H1 (cell line): Measurements from ENCODE around the gene MSMP. TPM values are rescaled to one million over a fixed set of nuclear protein-coding genes. Genes with fewer than 3 reads are reported as not detected.

ENCODE experiments used
- ASH2L ChIP-seq: fragments of 200-600, 300-600 bp; sonication (generic); IDR thresholded peaks from one replicate; pipeline ENCODE4 v1.7.1; 2017; ENCODE audit warnings: low read length
- ATF2 ChIP-seq: IDR thresholded peaks from 2 replicates; pipeline ENCODE4 v1.6.1; 2012; ENCODE audit warnings: low read length, inconsistent platforms
- CBX8 ChIP-seq: fragments of 300-800, 300-1000 bp; sonication (generic); IDR thresholded peaks from 2 replicates; pipeline ENCODE4 v1.7.1; 2016; ENCODE audit warnings: low read depth, low read length, borderline replicate concordance
- CHD1 ChIP-seq: IDR thresholded peaks from 2 replicates; pipeline ENCODE4 v1.6.1; 2012; ENCODE audit warnings: low read depth, low read length, improper control_type of control experiment
- CHD2 ChIP-seq: IDR thresholded peaks from 2 replicates; pipeline ENCODE4 v1.6.1; 2012; ENCODE audit warnings: low read length, improper control_type of control experiment
- EGR1 ChIP-seq: IDR thresholded peaks from 2 replicates; pipeline ENCODE4 v1.6.1; 2011; ENCODE audit warnings: low read depth, low read length, borderline replicate concordance
- JUN ChIP-seq: IDR thresholded peaks from 2 replicates; pipeline ENCODE4 v1.6.1; 2011; ENCODE audit warnings: low read depth, mild to moderate bottlenecking, improper control_type of control experiment, low read length
- KDM1A ChIP-seq: fragments of 200-600, 300-600 bp; sonication (generic); IDR thresholded peaks from 2 replicates; pipeline ENCODE4 v1.7.1; 2016; ENCODE audit warnings: mild to moderate bottlenecking, low read length, borderline replicate concordance
- KDM5A ChIP-seq: fragments of 200-600 bp; IDR thresholded peaks from 2 replicates; pipeline ENCODE4 v1.7.1; 2012; ENCODE audit warnings: mild to moderate bottlenecking, low read length, inconsistent platforms, mixed read lengths
- NANOG ChIP-seq: IDR thresholded peaks from 2 replicates; pipeline ENCODE4 v1.6.1; 2011; ENCODE audit warnings: low read length, low read depth, mild to moderate bottlenecking, inconsistent platforms; ENCODE audit not compliant: insufficient read depth, poor library complexity, severe bottlenecking
- NRF1 ChIP-seq: IDR thresholded peaks from 2 replicates; pipeline ENCODE4 v1.6.1; 2011; ENCODE audit warnings: mild to moderate bottlenecking, low read depth, low read length, improper control_type of control experiment
- POU5F1 ChIP-seq: IDR thresholded peaks from 2 replicates; pipeline ENCODE4 v1.6.1; 2011; ENCODE audit warnings: low read depth, mild to moderate bottlenecking, low read length, moderate library complexity
- RNF2 ChIP-seq: fragments of 200-900, 300-1000 bp; sonication (generic); IDR thresholded peaks from 2 replicates; pipeline ENCODE4 v1.7.1; 2016; ENCODE audit warnings: borderline replicate concordance, low read depth, mild to moderate bottlenecking, antibody characterized with exemption, low read length; ENCODE audit not compliant: poor library complexity, severe bottlenecking; ENCODE audit errors: missing control alignments
- SAP30 ChIP-seq: fragments of 300-600 bp; sonication (generic); IDR thresholded peaks from 2 replicates; pipeline ENCODE4 v1.7.1; 2012; ENCODE audit warnings: low read length, moderate library complexity, mild to moderate bottlenecking, inconsistent platforms; ENCODE audit not compliant: insufficient read depth, insufficient replicate concordance
- TAF1 ChIP-seq: IDR thresholded peaks from 2 replicates; pipeline ENCODE4 v1.6.1; 2011; ENCODE audit warnings: mild to moderate bottlenecking, low read depth, low read length
- USF2 ChIP-seq: IDR thresholded peaks from 2 replicates; pipeline ENCODE4 v1.6.1; 2011; ENCODE audit warnings: low read length, improper control_type of control experiment
- YY1 ChIP-seq: IDR thresholded peaks from 2 replicates; pipeline ENCODE4 v1.6.1; 2011; ENCODE audit warnings: low read depth, mild to moderate bottlenecking, low read length
- polyA plus RNA-seq, 7 experiments: library from polyadenylated mRNA; depleted of rRNA in 3 of 7; stranded (reverse) in 5 of 7; unstranded in 2 of 7; fragments of >200 nt in 5 of 7; fragments of 200-250 nt in 2 of 7; gene quantifications; 1 replicate in 5 of 7; 2 replicates in 1 of 7; 4 replicates in 1 of 7; pipeline versions ENCODE4 v1.2.1 to v1.2.3, GENCODE V29; 2011 to 2013; ENCODE audit warnings: missing spikeins in 2 of 7, mixed read lengths in 2 of 7
- total RNA-seq: library from RNA; stranded (reverse); fragmentation: NEBNext Ultra II Directional; extraction: Animal tissue kit (Norgen Biotek cat#: 25700); gene quantifications from 2 replicates; pipeline ENCODE4 v1.2.1, GENCODE V29; 2021

The MSMP gene
- total and polyA plus RNA-seq, 2 of the 8 experiments (the other 6 are each of a cell fraction or from before 2014, with no cell fraction given) = 0.53 TPM; not detected in 1

GRCh38 chr9:35732185-35732799 is 21.8 kb downstream of the MSMP start, which contains the start of the genes CREB3 and TLN1 (continued):
- TF ChIP-seq ATF2 = no peak
- TF ChIP-seq JUN = no peak
- no peak for TF ChIP-seq CHD1
- no peak for TF ChIP-seq POU5F1
- no peak for TF ChIP-seq NRF1
- no peak for TF ChIP-seq RNF2
- TF ChIP-seq KDM1A = no peak
- no peak for TF ChIP-seq SAP30
- TF ChIP-seq TAF1 = peak; percentile 71; the same call in 1 of the 2 replicates
- TF ChIP-seq CBX8 = no peak
- TF ChIP-seq CHD2 = no peak
- TF ChIP-seq YY1 = peak; percentile 55; the same call in 1 of the 2 replicates
- TF ChIP-seq KDM5A = no peak
- TF ChIP-seq NANOG = no peak
- no peak for TF ChIP-seq USF2
- peak; percentile 51 for TF ChIP-seq ASH2L
- TF ChIP-seq EGR1 = peak; percentile 72
